ENCODE results near the gene SUN5.

The SUN5 gene

DNA sequence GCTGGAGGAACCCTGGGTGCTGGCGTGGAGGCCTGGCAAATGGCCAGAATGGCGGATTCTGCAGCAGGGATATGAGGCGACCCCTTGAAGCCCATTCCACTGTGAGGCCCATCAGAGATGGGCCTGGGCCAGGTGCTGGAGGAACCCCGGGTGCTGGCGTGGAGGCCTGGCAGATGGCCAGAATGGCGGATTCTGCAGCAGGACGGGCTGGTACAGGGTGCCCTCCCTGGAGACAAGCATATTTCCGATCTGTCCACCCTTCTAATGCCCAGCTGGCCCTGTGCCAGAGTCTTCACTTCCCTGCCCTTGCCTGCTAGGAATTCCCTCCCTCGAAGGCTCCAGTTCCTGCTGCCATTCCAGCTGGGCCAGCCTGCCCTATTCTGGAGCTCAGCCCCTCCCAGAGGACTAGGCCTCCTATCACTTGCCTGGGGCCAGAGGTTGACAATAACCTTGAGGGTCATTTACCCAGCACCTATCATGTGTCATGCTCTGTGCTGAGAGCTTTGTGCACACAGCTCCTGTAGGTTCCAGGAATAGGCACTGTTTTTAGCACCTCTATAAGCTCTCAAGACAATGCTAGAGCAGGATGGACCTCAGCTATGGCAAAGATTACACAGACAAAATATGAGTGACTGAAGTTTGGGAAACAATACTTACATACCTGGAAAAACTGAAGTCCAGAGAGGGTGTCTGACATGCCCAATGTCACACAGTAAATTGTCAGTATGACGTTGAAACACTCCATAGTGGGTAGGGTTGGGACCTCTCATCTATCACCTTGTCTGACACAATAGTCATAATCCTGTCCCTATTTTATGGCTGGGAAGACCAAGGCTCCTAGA, 21.4 kb downstream of the SUN5 start:
- DNase-seq (ENCODE audit: low read depth): no peak

GRCh38 chr20:32980990-32981389, 23.2 kb downstream of the SUN5 start:
- in situ Hi-C loops (cut with HindIII; ENCODE audit: low sequenced_read_pairs): no loop called here
- DNase-seq (ENCODE audit: low read depth): no peak
- TF ChIP-seq, protein P1, sequence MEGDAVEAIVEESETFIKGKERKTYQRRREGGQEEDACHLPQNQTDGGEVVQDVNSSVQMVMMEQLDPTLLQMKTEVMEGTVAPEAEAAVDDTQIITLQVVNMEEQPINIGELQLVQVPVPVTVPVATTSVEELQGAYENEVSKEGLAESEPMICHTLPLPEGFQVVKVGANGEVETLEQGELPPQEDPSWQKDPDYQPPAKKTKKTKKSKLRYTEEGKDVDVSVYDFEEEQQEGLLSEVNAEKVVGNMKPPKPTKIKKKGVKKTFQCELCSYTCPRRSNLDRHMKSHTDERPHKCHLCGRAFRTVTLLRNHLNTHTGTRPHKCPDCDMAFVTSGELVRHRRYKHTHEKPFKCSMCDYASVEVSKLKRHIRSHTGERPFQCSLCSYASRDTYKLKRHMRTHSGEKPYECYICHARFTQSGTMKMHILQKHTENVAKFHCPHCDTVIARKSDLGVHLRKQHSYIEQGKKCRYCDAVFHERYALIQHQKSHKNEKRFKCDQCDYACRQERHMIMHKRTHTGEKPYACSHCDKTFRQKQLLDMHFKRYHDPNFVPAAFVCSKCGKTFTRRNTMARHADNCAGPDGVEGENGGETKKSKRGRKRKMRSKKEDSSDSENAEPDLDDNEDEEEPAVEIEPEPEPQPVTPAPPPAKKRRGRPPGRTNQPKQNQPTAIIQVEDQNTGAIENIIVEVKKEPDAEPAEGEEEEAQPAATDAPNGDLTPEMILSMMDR (IDR thresholded peaks at IDR 0.05; ENCODE audit: low read depth, low read length, missing control alignments): no peak
- no peak overlapping the region for H3K4me3 ChIP-seq (ENCODE audit: low read depth, low read length)

More for the DNA sequence above, 21.4 kb downstream of the SUN5 start:
- TF ChIP-seq, protein P1 (IDR thresholded peaks at IDR 0.05; ENCODE audit: low read depth, low read length, missing control alignments): no peak
- H3K4me3 ChIP-seq (ENCODE audit: low read depth, low read length): no peak overlapping the region
- in situ Hi-C loops (cut with HindIII; ENCODE audit: low sequenced_read_pairs): no loop called here

GRCh38 chr20:32980131-32980941, 23.9 kb downstream of the SUN5 start:
- no peak for DNase-seq (ENCODE audit: low read depth)
- TF ChIP-seq, protein P1 (IDR thresholded peaks at IDR 0.05; ENCODE audit: low read depth, low read length, missing control alignments): no peak
- H3K4me3 ChIP-seq (ENCODE audit: low read depth, low read length): no peak overlapping the region
- in situ Hi-C loops (cut with HindIII; ENCODE audit: low sequenced_read_pairs): no loop called here

DNA sequence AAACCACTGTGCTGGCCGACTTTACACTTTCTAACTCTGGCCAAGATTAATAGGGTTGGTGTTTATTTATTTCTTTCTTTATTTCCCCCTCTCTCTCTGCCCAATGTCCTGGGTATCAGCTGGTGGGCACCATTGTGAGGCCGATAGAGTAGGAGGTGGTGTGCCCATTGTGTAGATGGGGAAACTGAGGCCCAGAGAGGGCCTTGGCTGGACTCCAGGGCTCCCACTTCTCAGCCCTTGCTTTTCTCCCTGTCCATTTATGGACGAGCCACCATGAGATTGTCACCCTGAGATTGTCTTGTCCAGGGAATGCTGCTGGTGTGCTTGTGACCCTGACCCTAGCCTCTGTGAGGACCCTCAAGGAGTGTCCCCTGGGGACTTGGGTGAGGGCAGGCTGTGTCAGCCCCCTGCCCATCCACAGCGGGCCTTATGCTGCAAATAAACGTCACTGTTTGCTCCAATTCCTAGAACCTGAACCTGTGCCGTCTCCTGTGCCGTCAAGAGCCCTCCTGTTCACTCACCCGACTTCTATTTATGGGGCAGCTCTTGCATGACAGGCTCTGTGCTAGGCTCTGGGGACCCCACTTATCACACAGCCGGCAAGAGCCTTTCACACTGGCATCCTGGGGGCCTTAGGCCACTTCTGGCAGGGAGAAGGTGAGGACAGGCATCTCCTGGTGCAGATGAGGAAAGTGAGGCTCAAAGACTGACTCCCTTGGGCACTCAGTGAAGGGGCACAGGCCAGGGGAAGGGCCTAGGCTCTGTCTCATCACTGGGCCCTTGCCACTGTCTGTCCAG, 24.8 kb downstream of the SUN5 start:
- TF ChIP-seq, protein P1 (IDR thresholded peaks at IDR 0.05; ENCODE audit: low read depth, low read length, missing control alignments): no peak
- H3K4me3 ChIP-seq (ENCODE audit: low read depth, low read length): no peak overlapping the region
- in situ Hi-C loops (cut with HindIII; ENCODE audit: low sequenced_read_pairs): no loop called here
- DNase-seq (ENCODE audit: low read depth): no peak

- no peak for DNase-seq (ENCODE audit: low read depth)
- TF ChIP-seq, protein P1 (IDR thresholded peaks at IDR 0.05; ENCODE audit: low read depth, low read length, missing control alignments): no peak
- in situ Hi-C loops (cut with HindIII; ENCODE audit: low sequenced_read_pairs): no loop called here
Observed at GRCh38 chr20:32978009-32978335, 26.3 kb downstream of the SUN5 start.

More at GRCh38 chr20:32978009-32978335, 26.3 kb downstream of the SUN5 start:
- no peak overlapping the region for H3K4me3 ChIP-seq (ENCODE audit: low read depth, low read length)
